Ishikawa (cell line): ENCODE results near the gene SLC2A1.

Source experiments
- EP300 ChIP-seq: IDR thresholded peaks from 2 replicates; pipeline ENCODE4 v1.6.1; 2012; ENCODE audit warnings: borderline replicate concordance
- FOXM1 ChIP-seq: IDR thresholded peaks from 2 replicates; pipeline ENCODE4 v1.6.1; 2012; ENCODE audit warnings: low read depth, borderline replicate concordance
- RAD21 ChIP-seq: IDR thresholded peaks from 2 replicates; pipeline ENCODE4 v1.6.1; 2012; ENCODE audit warnings: low read depth
- REST ChIP-seq: IDR thresholded peaks from 2 replicates; pipeline ENCODE4 v1.6.1; 2012; ENCODE audit warnings: low read depth, mild to moderate bottlenecking
- YY1 ChIP-seq: IDR thresholded peaks from 2 replicates; pipeline ENCODE4 v1.6.1; 2012; ENCODE audit warnings: low read depth

- TF ChIP-seq EP300 (no peak), RAD21 (no peak), FOXM1 (no peak), REST (no peak), YY1 (no peak)
Measured at GRCh38 chr1:42921769-42922168, 36.9 kb downstream of the SLC2A1 start.
